Hepatocyte (in vitro differentiated cells): Measurements from ENCODE around the gene OBI1. TPM values are rescaled to one million over a fixed set of nuclear protein-coding genes. Genes with fewer than 3 reads are reported as not detected.
A peak's percentile ranks its signal among the peaks of the same experiment; 100 is the strongest.

ENCODE experiments used
- DNase-seq: peaks from one replicate; pipeline ENCODE4 v3.0.0-alpha.2; 2016; ENCODE audit warnings: low spot score
- H2AFZ ChIP-seq: fragments of 200-600 bp; sonication (generic); 2 replicates; pipeline ENCODE4 v1.6.0; 2016; ENCODE audit warnings: antibody characterized with exemption, mild to moderate bottlenecking
- H3K27ac ChIP-seq: fragments of 200-600 bp; sonication (generic); 2 replicates; pipeline ENCODE4 v1.5.1; 2016; ENCODE audit warnings: mild to moderate bottlenecking
- H3K27me3 ChIP-seq: fragments of 200-600 bp; sonication (generic); 2 replicates; pipeline ENCODE4 v1.6.1; 2016
- H3K36me3 ChIP-seq: fragments of 200-600 bp; sonication (generic); replicated peaks from 2 replicates; pipeline ENCODE4 v1.5.1; 2016; ENCODE audit warnings: low read depth; ENCODE audit not compliant: insufficient read depth
- H3K4me1 ChIP-seq: fragments of 200-600 bp; sonication (generic); 2 replicates; pipeline ENCODE4 v1.5.1; 2016; ENCODE audit warnings: mild to moderate bottlenecking, moderate library complexity; ENCODE audit not compliant: insufficient read depth
- H3K4me2 ChIP-seq: fragments of 200-600 bp; sonication (generic); 2 replicates; pipeline ENCODE4 v1.6.0; 2016
- H3K4me3 ChIP-seq: fragments of 200-600 bp; sonication (generic); 2 replicates; pipeline ENCODE4 v1.5.1; 2016; ENCODE audit warnings: mild to moderate bottlenecking
- H3K79me2 ChIP-seq: fragments of 200-600 bp; sonication (generic); 2 replicates; pipeline ENCODE4 v1.6.0; 2017; ENCODE audit warnings: mild to moderate bottlenecking
- H3K9me2 ChIP-seq: fragments of 200-600 bp; sonication (generic); replicated peaks from 2 replicates; pipeline ENCODE4 v1.6.0; 2017; ENCODE audit warnings: mild to moderate bottlenecking; ENCODE audit not compliant: insufficient read depth
- H3K9me3 ChIP-seq: fragments of 200-600 bp; sonication (generic); 2 replicates; pipeline ENCODE4 v1.5.1; 2016; ENCODE audit warnings: low read depth, mild to moderate bottlenecking
- H4K20me1 ChIP-seq: fragments of 200-600 bp; sonication (generic); 2 replicates; pipeline ENCODE4 v1.6.0; 2016; ENCODE audit warnings: mild to moderate bottlenecking; ENCODE audit not compliant: insufficient read depth, poor library complexity, severe bottlenecking
- EZH2 ChIP-seq: fragments of 200-600 bp; sonication (generic); IDR thresholded peaks from 2 replicates; pipeline ENCODE4 v1.6.1; 2016; ENCODE audit warnings: antibody characterized with exemption, mild to moderate bottlenecking, borderline replicate concordance
- EZH2phosphoT487 ChIP-seq: fragments of 200-600 bp; sonication (generic); IDR thresholded peaks from one replicate; pipeline ENCODE4 v1.6.1; 2018; ENCODE audit warnings: antibody characterized with exemption, mild to moderate bottlenecking, low read depth, moderate library complexity; ENCODE audit not compliant: unreplicated experiment, severe bottlenecking
- WGBS: methylation state at CpG from one replicate; pipeline ENCODE4 v1.1.6; 2016; ENCODE audit warnings: low lambda C conversion rate; ENCODE audit errors: missing lambda C conversion rate; 5-methylcytosine and 5-hydroxymethylcytosine counted together
- polyA plus RNA-seq: library from polyadenylated mRNA; unstranded; fragments of >200 nt; fragmentation: Nextera tagmentation; extraction: Ambion mirVana; gene quantifications from 2 replicates; pipeline ENCODE4 v1.2.1, GENCODE V29; 2016
- total RNA-seq: library from RNA; depleted of rRNA; stranded (reverse); fragments of >200 nt; gene quantifications from 2 replicates; pipeline ENCODE4 v1.2.3, GENCODE V29; 2014
- TF ChIP-seq, protein P1 (sequence below): fragments of 200-600 bp; sonication (generic); IDR thresholded peaks from 2 replicates; pipeline ENCODE4 v1.5.1; 2016; ENCODE audit warnings: antibody characterized with exemption, mild to moderate bottlenecking; ENCODE audit not compliant: poor library complexity

Gene OBI1
- total and polyA plus RNA-seq, 2 experiments from 2014 or later, result 5.3 to 17.6 TPM

- 3% methylated on average over 29 of the region's 29 CpGs for WGBS
- Histone ChIP-seq H3K79me2 (no peaks in the 10 kb centered on the region), H3K27ac (no peak overlapping the region), H3K9me2 (no peaks in the 10 kb centered on the region), H2AFZ (no peak overlapping the region), H3K4me1 (peaks cover 17% of the 10 kb centered on the region), H3K4me3 (no peak overlapping the region), H3K36me3 (no peaks in the 10 kb centered on the region), H3K27me3 (peaks cover 98% of the 10 kb centered on the region), H4K20me1 (no peaks in the 10 kb centered on the region), H3K4me2 (no peak overlapping the region), H3K9me3 (no peaks in the 10 kb centered on the region)
- TF ChIP-seq EZH2phosphoT487 (peak; percentile 78), EZH2 (peak; percentile 75)
- TF ChIP-seq, protein P1, sequence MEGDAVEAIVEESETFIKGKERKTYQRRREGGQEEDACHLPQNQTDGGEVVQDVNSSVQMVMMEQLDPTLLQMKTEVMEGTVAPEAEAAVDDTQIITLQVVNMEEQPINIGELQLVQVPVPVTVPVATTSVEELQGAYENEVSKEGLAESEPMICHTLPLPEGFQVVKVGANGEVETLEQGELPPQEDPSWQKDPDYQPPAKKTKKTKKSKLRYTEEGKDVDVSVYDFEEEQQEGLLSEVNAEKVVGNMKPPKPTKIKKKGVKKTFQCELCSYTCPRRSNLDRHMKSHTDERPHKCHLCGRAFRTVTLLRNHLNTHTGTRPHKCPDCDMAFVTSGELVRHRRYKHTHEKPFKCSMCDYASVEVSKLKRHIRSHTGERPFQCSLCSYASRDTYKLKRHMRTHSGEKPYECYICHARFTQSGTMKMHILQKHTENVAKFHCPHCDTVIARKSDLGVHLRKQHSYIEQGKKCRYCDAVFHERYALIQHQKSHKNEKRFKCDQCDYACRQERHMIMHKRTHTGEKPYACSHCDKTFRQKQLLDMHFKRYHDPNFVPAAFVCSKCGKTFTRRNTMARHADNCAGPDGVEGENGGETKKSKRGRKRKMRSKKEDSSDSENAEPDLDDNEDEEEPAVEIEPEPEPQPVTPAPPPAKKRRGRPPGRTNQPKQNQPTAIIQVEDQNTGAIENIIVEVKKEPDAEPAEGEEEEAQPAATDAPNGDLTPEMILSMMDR, result no peak
- DNase-seq, result no peak
Measured at GRCh38 chr13:78593652-78594455, 65.1 kb downstream of the OBI1 start.

DNA sequence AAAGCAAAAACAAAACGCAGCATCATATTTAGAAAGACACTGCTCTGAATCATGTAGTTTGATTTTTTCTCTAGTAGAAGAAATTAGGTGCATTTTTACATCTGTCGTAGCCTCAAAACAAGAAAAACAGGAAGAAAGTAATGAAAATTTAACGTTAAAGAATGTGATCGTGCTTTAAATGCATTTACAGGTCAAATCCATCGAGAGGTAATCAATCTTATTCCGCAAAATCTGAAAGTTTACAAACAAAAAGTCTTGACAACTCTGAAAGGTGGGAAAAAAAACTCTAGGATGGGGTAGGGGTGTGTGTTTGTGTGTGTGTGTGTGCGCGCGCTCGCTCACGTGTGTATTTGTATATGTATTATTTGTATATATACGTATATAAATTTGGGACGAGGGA is 65.8 kb downstream of the OBI1 start:
- 20% methylated on average over 13 of the region's 13 CpGs for WGBS
- TF ChIP-seq, protein P1, result no peak
- TF ChIP-seq EZH2, result no peak
- TF ChIP-seq EZH2phosphoT487, result no peak
- H3K36me3 ChIP-seq, result no peaks in the 10 kb centered on the region
- no peak overlapping the region for H3K4me2 ChIP-seq
- no peak overlapping the region for H3K27ac ChIP-seq
- H2AFZ ChIP-seq, result no peak overlapping the region
- no peaks in the 10 kb centered on the region for H4K20me1 ChIP-seq
- no peak for DNase-seq
- H3K4me1 ChIP-seq, result peaks cover 17% of the 10 kb centered on the region
- peaks cover 98% of the 10 kb centered on the region for H3K27me3 ChIP-seq
- H3K4me3 ChIP-seq, result no peak overlapping the region
- H3K9me3 ChIP-seq, result no peaks in the 10 kb centered on the region
- no peaks in the 10 kb centered on the region for H3K79me2 ChIP-seq
- no peaks in the 10 kb centered on the region for H3K9me2 ChIP-seq

- Histone ChIP-seq H3K9me3 (no peaks in the 10 kb centered on the region), H3K4me1 (peaks cover 17% of the 10 kb centered on the region), H3K27ac (no peak overlapping the region), H3K4me3 (no peak overlapping the region), H4K20me1 (no peaks in the 10 kb centered on the region), H3K9me2 (no peaks in the 10 kb centered on the region), H3K27me3 (peaks cover 98% of the 10 kb centered on the region), H3K4me2 (no peak overlapping the region), H3K79me2 (no peaks in the 10 kb centered on the region), H3K36me3 (no peaks in the 10 kb centered on the region), H2AFZ (no peak overlapping the region)
- TF ChIP-seq, protein P1, result no peak
- TF ChIP-seq EZH2phosphoT487, result no peak
- TF ChIP-seq EZH2, result no peak
- DNase-seq, result no peak
- 12% methylated on average over 6 of the region's 6 CpGs for WGBS
Measured at GRCh38 chr13:78592584-78592983, 66.4 kb downstream of the OBI1 start.
